Activated CD4-positive, alpha-beta T cell treated with anti-CD3 and anti-CD28 coated beads, Interleukin-2, amount 50 U/mL, for 16 hours (primary cell): ENCODE measurements around the gene TNS3.

ENCODE experiments used
- DNase-seq: peaks from one replicate; pipeline ENCODE4 v3.0.0-alpha.2; 2020

Gene TNS3

DNA sequence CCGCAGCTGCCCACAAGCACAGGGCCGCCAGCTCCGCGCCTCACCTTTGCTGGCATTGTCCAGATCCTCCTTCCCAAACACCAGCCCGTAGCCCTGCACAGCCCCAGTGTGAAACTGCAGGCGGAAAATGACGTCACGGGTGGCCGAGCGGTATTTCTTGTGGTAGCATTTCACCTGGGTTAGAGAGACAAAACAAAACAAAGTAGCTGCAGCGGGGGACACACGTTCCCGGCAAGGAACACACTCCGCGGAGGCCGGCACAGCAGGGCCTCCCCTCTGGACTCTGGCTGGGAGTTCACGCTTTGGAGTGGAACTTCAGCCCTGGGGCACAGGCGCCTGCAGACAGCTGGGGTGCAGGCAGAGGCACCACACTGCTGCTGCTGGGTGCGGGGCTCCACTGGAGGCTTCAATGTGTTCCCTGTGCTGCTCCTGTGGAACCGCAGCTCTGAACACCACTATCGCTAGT is 181.1 kb downstream of the TNS3 start:
- no peak for DNase-seq

GRCh38 chr7:47400001-47400400 is 181.9 kb downstream of the TNS3 start:
- DNase-seq = no peak

DNA sequence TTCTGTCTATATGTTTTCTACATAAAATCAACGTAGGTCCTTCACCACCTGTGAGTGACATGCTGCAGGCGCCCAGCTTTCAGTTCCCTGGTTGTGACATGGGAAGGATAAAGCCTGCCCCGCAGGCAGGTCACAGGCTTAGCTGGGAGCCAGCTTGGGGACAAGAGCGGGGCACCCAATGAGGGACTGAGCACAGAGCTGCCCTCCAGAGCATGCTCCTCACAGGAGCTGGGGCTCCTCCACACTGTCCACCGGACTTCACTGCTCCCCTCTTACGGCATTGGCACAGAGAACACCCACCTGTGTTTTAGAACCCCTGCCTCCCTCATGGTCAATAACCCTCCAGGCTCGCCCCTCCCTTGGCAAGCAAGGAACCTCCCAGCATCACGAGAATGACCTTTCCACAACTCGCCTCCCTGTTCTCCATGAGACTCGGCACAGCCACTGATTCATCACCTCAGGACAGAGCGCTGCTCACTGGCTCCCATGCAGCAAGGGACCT is 187.1 kb downstream of the TNS3 start:
- no peak for DNase-seq

GRCh38 chr7:47394216-47394615 is 187.7 kb downstream of the TNS3 start:
- no peak for DNase-seq

DNA sequence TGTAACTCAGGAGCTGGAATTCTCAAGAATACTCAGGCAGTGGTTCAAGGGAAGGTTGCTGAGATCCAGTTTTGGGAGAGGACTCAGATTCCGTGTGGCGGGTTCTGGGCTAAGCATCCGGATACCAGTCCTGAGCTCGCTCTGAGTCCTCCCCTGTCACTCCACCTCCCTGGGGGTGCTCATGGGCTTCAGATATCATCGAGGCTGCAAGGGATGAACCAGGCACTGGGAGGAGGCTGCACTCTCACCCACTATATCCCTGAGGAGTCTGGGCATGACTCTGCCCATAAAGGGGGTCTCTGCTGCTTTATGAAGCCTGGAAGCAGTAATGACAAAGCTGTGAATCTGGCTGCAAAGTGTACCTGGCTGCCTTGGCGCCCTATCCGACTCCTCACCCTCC is 188.5 kb downstream of the TNS3 start:
- no peak for DNase-seq

- DNase-seq = no peak
Measured at GRCh38 chr7:47392241-47392759, 189.6 kb downstream of the TNS3 start.

DNA sequence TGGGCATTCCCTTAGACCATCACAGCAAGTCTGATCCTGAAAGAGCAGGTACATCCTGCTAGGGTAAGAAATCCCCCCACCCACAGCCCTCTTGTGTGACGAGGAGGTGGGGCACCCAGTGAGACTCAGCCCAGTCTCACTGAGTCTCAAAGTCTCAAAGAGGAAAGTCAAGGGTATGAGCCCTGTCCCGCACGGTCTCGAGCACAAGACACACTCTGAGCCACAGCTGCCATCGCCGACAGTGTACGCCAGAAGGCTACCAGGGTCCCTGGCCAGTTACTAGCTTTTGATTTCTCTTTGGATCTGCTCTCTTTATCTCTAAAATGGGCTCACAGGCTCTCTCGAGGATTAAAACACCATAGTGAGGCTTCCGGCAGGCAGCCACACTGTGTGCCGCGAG is 190.2 kb downstream of the TNS3 start:
- no peak for DNase-seq

GRCh38 chr7:47390914-47391313 is 191.0 kb downstream of the TNS3 start:
- DNase-seq = no peak

DNA sequence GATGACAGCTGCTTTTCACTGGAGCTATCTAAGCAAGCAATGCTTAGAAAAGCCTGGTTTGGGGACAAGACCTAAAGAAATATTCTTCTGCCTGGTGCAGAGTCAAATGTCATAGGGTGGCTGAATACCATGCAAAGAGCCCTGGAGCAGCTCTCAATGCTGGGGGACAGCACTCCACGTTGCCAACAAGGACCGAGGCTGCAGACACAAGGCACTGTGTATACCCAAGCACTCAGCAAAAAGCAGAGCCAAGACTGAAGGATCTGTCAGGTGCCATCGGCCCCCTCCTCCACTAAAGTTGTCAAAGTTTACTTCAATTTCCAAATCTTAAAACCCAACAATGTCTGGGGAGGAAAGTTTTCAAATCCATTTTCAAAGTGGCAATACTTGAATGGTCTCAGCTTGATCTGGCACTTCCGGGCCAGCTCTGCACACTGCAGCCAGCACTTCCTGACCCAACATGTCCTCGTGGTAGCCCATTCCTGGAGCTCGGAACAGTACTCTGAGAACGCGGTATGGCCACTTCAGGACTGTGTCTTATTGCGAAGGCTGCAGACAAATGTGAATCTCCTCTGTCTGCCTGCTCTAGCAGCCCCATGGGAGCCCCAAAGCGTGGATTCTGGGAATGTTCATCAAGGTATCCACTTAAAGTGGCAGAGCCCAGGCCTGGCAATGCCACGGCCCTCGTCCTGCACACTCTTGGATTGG is 191.8 kb downstream of the TNS3 start:
- no peak for DNase-seq

- no peak for DNase-seq
Measured at GRCh38 chr7:47389171-47389922, 192.6 kb downstream of the TNS3 start.

- no peak for DNase-seq
Measured at GRCh38 chr7:47387506-47387905, 194.4 kb downstream of the TNS3 start.

- DNase-seq = no peak
Measured at GRCh38 chr7:47386273-47386835, 195.6 kb downstream of the TNS3 start.

- DNase-seq = no peak
Measured at GRCh38 chr7:47385536-47386125, 196.3 kb downstream of the TNS3 start.

DNA sequence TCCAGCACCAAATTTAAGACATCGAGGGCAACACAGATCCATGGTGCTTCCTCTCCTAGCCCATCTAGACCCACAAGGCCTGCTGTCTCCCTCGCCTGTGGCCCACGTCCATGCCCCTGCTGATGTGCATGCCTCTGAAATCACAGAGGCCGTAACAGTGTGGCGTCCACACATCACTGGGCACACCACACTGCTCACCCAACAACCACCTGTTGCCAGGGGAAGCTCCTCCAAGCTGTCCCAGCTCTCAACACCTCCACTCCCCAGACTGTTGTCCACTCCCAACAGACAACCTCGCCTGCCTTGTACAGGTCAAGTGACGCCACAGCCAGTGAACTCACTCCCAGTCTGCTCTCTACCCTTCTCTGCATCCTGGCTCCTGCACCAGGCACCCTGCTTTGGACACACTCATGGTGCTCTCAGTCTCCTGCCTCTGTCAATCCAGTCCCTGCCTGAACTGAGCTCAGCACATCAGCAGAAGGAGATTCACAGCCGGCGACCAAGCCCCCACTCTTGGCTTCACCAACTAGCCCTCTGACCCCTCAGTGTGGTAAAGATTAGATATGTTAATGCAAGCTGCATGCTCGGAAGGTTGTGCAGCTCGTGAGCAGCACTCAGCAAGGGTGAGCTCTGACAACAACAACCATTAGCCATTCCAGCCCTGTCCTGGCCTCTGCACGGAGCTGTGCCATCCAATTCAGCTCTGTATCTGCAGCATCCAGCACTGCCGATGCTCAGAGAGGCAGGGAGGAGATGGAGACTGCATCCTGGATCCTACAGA is 197.0 kb downstream of the TNS3 start:
- DNase-seq = no peak

DNA sequence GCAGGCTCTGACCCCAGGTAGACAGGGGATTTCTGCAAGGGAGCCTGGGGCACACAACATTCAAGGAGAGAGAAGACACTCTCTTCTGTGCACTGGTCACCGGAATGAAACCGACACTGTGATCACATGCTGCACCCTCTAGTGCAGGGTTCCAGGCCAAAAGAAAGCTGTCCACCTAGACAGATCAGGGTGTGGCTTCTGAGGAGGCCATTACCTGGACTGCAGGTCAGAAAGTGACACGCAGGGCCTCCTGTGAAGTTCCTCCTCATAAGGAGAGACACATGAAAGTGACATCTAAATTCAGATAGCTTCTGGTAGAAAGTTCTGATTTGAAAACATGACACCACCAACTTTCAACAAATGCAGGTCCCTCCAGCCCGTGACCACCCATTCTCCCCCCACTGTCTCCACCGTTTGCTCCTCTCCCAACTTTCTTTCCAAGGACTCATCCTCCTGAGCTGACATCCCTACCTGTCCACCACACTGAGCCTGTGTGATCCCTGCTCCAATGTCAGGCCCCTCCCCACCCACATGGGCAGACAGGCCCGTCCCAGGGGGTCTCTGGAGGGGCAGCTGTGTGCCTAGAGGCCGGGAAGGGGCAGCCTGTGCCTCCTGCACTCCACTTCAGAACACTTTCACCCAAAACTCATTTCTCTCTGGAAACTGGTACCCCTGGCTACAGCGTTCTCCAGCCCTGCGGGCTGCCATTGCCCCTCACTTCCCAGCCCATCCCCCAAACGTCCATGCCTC is 198.0 kb downstream of the TNS3 start:
- DNase-seq = no peak

DNA sequence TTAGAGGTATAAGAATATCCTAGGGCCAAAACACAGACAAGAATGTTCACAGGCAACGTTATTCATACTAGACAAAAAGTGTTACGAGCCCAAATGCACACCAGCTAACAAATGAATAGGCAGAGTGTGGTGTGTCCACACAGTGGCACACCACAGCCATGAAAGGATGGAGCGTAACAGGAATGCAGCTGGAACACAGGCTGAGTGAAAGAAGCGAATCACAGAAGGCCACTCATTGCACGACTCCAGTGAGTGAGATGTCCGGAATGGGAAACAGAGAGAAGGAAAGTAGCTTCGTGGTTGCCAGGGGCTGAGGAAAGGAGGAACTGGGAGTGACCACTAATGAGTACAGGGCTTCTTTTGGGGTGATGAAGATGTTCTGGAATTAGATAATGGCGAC is 198.8 kb downstream of the TNS3 start:
- DNase-seq = no peak

DNA sequence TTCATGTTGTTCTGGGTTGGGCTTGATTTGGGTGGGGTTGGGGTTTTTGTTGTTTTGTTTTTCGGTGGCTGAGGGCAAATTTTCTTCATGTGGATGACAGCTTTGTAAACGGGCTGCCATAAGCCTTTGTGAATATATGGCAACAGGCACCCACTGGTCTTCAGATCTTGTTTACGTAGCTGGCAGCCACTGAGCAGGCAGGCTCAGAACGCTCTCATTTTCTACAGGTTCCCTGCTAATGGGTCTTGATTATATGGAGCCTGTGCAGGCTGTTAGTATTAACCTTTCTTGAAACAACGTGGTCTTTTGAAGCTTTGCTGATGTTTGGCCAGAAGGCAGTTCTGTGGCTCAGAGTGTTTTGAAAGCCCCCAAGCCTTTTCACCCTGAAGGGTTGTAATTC is 199.7 kb downstream of the TNS3 start:
- DNase-seq = no peak

- DNase-seq = no peak
Measured at GRCh38 chr7:47381134-47381495, 200.8 kb downstream of the TNS3 start.

DNA sequence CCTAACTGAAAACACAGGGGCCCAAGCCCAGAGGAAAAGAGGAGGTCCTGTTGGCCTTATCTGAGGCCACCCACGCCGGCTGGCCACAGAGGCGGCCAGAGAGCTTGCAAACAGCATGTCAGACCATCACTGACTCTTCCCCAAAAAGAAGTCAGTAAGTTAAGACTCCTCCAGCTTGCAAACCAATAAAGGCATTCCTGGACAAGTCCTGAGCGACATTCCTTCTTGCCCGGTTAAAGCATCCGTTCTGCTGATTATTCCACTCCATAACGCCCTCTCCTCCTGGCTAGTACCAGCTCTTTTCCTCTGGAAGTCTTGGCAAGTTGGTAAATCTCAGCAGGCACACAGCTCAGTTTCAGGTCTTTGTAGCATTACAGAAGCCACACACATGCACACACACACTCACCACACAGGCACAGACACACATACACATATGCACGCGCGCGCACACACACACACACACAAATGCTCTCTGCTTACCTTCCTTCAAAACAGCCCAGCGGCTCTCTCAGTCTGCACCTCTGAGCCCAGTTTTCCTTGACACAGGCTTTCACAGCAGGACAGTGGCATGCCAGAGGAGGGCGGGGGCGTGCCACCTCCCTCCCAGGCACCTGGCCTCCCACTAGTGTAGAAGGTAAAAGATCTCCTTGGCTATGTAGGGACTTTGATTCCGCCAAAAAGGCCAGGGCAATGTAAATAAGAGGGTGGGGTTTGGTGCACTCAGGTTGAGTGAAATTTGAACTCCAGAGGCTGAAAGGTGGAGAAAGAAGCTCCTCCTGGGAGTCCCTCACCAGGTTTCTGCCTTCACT is 201.4 kb downstream of the TNS3 start:
- no peak for DNase-seq

GRCh38 chr7:47379629-47380324 is 202.1 kb downstream of the TNS3 start:
- no peak for DNase-seq
